Measurements from ENCODE around the gene MEIS2.

GRCh38 chr15:36940219-36940618 lies 160.1 kb downstream of the MEIS2 start:
- TF ChIP-seq CTCF (conservative IDR thresholded peaks at IDR 0.05; ENCODE audit: low read depth, low read length): no peak
- no peak for TF ChIP-seq EZH2 (IDR thresholded peaks at IDR 0.05; ENCODE audit: borderline replicate concordance, low read depth, low read length, poor library complexity, severe bottlenecking)

Data from A673 (cell line).